ENCODE results near the gene OXT.
"Not testable (repeated sequence)": the region's sequence is repeated elsewhere in the genome, so short reads cannot be mapped to it uniquely, and the experiment has no call there.

OXT gene

GRCh38 chr20:3021777-3022176 lies 49.6 kb upstream of the OXT start (continued):
- no peak for TF ChIP-seq ZNF280D (tag by site-specific recombination; IDR thresholded peaks at IDR 0.05)
- no peak for TF ChIP-seq ZNF433 (tag by site-specific recombination; IDR thresholded peaks at IDR 0.05; ENCODE audit: low read depth)
- no peak for TF ChIP-seq ZSCAN4 (tag by site-specific recombination; IDR thresholded peaks at IDR 0.05)
- no peak for TF ChIP-seq ZNF18 (tag by site-specific recombination; IDR thresholded peaks at IDR 0.05)
- TF ChIP-seq PBX3 (CRISPR knock-in tag; IDR thresholded peaks at IDR 0.05): no peak
- no peak for TF ChIP-seq ZNF146 (tag by site-specific recombination; IDR thresholded peaks at IDR 0.05)
- TF ChIP-seq ZNF37A (tag by site-specific recombination; IDR thresholded peaks at IDR 0.05): no peak
- no peak for TF ChIP-seq ZEB2 (tag by site-specific recombination; IDR thresholded peaks at IDR 0.05)
- TF ChIP-seq MEIS1 (CRISPR knock-in tag; IDR thresholded peaks at IDR 0.05; ENCODE audit: borderline replicate concordance): no peak
- TF ChIP-seq ZNF26 (tag by site-specific recombination; IDR thresholded peaks at IDR 0.05): no peak

GRCh38 chr20:3022559-3023490 lies 48.6 kb upstream of the OXT start:
- H3K4me1 ChIP-seq (ENCODE audit: control insufficient read depth, insufficient read depth, low read length); H3K4me3 ChIP-seq (ENCODE audit: low read depth, low read length); POLR2A ChIA-PET; H3K27ac ChIP-seq (ENCODE audit: extremely low read depth, low read depth, low read length); H3K9me3 ChIP-seq (ENCODE audit: control insufficient read depth, insufficient read depth, low read depth, low read length); CTCF ChIA-PET: not testable (repeated sequence)
- H3K36me3 ChIP-seq (ENCODE audit: control insufficient read depth in 2 of 2, insufficient read depth in 1 of 2, low read length in 2 of 2): peaks cover 24 to 69% of the 10 kb centered on the region in 2 experiments

GRCh38 chr20:3027987-3028386 lies 43.4 kb upstream of the OXT start:
- ChIA-PET POLR2A (no interaction called here), CTCF (interaction anchor here (0.6 kb wide), 1 partner anchor 64 kb away, joined by 5 read pairs; no protein-coding TSS in a partner anchor)
- Histone ChIP-seq H3K36me3 (ENCODE audit: control insufficient read depth in 2 of 2, insufficient read depth in 1 of 2, low read length in 2 of 2) (peaks cover 39 to 83% of the 10 kb centered on the region in 2 experiments; a peak in 2 of 3 replicates), H3K4me3 (ENCODE audit: low read depth, low read length) (no peak overlapping the region), H3K4me1 (ENCODE audit: control insufficient read depth, insufficient read depth, low read length) (no peaks in the 10 kb centered on the region), H3K27ac (ENCODE audit: extremely low read depth, low read depth, low read length) (no peak overlapping the region), H3K9me3 (ENCODE audit: control insufficient read depth, insufficient read depth, low read depth, low read length) (no peaks in the 10 kb centered on the region)
- no peak for TF ChIP-seq KLF9 (tag by site-specific recombination; IDR thresholded peaks at IDR 0.05; ENCODE audit: low read depth)
- TF ChIP-seq ZNF148 (tag by site-specific recombination; IDR thresholded peaks at IDR 0.05; ENCODE audit: borderline replicate concordance): no peak
- TF ChIP-seq CTCF (tag by site-specific recombination; IDR thresholded peaks at IDR 0.05): no peak
- no peak for TF ChIP-seq ZNF707 (tag by site-specific recombination; IDR thresholded peaks at IDR 0.05)
- TF ChIP-seq ZNF747 (tag by site-specific recombination; IDR thresholded peaks at IDR 0.05): no peak
